Cerebellar cortex (tissue), 1 donor: ENCODE measurements around the gene NAGK.
"Not testable (repeated sequence)": the region's sequence is repeated elsewhere in the genome, so short reads cannot be mapped to it uniquely, and the experiment has no call there.

ENCODE experiments used
- DNase-seq: peaks from one replicate; pipeline ENCODE4 v3.0.0-alpha.2; 2015; ENCODE audit warnings: low spot score

NAGK gene

GRCh38 chr2:71068218-71069035, at the start of gene NAGK:
NAGK (plus strand) TSS chr2:71068648; CDS start chr2:71068684, 36 bp downstream.
- peak; percentile 94 for DNase-seq

GRCh38 chr2:71019989-71020388, 48.5 kb upstream of the NAGK start:
- not testable (repeated sequence) for DNase-seq

- DNase-seq, result not testable (repeated sequence)
Measured at GRCh38 chr2:71021394-71021793, 47.1 kb upstream of the NAGK start.

GRCh38 chr2:71023553-71024243, 44.8 kb upstream of the NAGK start:
- not testable (repeated sequence) for DNase-seq

- DNase-seq, result not testable (repeated sequence)
Measured at GRCh38 chr2:71036296-71036695, 32.2 kb upstream of the NAGK start.

- no peak for DNase-seq
Measured at GRCh38 chr2:71042287-71042686, 26.2 kb upstream of the NAGK start.

- DNase-seq, result no peak
Measured at GRCh38 chr2:71043531-71044407, 24.7 kb upstream of the NAGK start.

- no peak for DNase-seq
Measured at GRCh38 chr2:71045151-71045550, 23.3 kb upstream of the NAGK start.

GRCh38 chr2:71045865-71046548, 22.4 kb upstream of the NAGK start:
- no peak for DNase-seq

GRCh38 chr2:71048096-71048495, 20.4 kb upstream of the NAGK start:
- no peak for DNase-seq

GRCh38 chr2:71049704-71050360, 18.6 kb upstream of the NAGK start:
- not testable (repeated sequence) for DNase-seq

- DNase-seq, result not testable (repeated sequence)
Measured at GRCh38 chr2:71055206-71055740, 13.2 kb upstream of the NAGK start.

- no peak for DNase-seq
Measured at GRCh38 chr2:71060211-71060610, 8.2 kb upstream of the NAGK start.

- no peak for DNase-seq
Measured at GRCh38 chr2:71060871-71061270, 7.6 kb upstream of the NAGK start.

- DNase-seq, result no peak
Measured at GRCh38 chr2:71063216-71063615, 5.2 kb upstream of the NAGK start.

- DNase-seq, result no peak
Measured at GRCh38 chr2:71064110-71064611, 4.3 kb upstream of the NAGK start.

- no peak for DNase-seq
Measured at GRCh38 chr2:71064754-71065621, 3.5 kb upstream of the NAGK start.

GRCh38 chr2:71066856-71067255, 1.6 kb upstream of the NAGK start:
- DNase-seq, result no peak

GRCh38 chr2:71067567-71068217, 756 bp upstream of the NAGK start:
- no peak for DNase-seq
